ENCODE results near the gene DDX4.
"Not testable (repeated sequence)": the region's sequence is repeated elsewhere in the genome, so short reads cannot be mapped to it uniquely, and the experiment has no call there.

The DDX4 gene

GRCh38 chr5:55737793-55738192 is at the start of gene DDX4:
Gene DDX4 (plus strand): TSS chr5:55738061. CDS start chr5:55738964, 903 bp downstream.
- H3K4me1 ChIP-seq (ENCODE audit: control insufficient read depth, insufficient read depth, low read length, unreplicated experiment): no peaks in the 10 kb centered on the region
- H3K36me3 ChIP-seq (ENCODE audit: insufficient read depth, low read length): no peaks in the 10 kb centered on the region
- no peaks in the 10 kb centered on the region for H3K27me3 ChIP-seq (ENCODE audit: insufficient read depth, low read length)
- no peak within 1 kb of the TSS for H2AFZ ChIP-seq (ENCODE audit: low read length, unreplicated experiment)
- H3K4me3 ChIP-seq (ENCODE audit: low read depth, low read length): no peak within 1 kb of the TSS
- no peaks in the 10 kb centered on the region for H3K79me2 ChIP-seq (ENCODE audit: control insufficient read depth, insufficient read depth, low read length, unreplicated experiment)
- H3K27ac ChIP-seq (ENCODE audit: low read depth, low read length): no peak within 1 kb of the TSS

- H3K79me2 ChIP-seq (ENCODE audit: control insufficient read depth, insufficient read depth, low read length, unreplicated experiment): no peaks in the 10 kb centered on the region
- no peak overlapping the region for H3K4me3 ChIP-seq (ENCODE audit: low read depth, low read length)
- no peaks in the 10 kb centered on the region for H3K4me1 ChIP-seq (ENCODE audit: control insufficient read depth, insufficient read depth, low read length, unreplicated experiment)
- 0 out of 2 replicates have a peak, but pooled peaks cover 3% of the 10 kb centered on the region for H3K36me3 ChIP-seq (ENCODE audit: insufficient read depth, low read length)
- H3K27me3 ChIP-seq (ENCODE audit: insufficient read depth, low read length): no peaks in the 10 kb centered on the region
- H2AFZ ChIP-seq (ENCODE audit: low read length, unreplicated experiment): no peak overlapping the region
- no peak overlapping the region for H3K27ac ChIP-seq (ENCODE audit: low read depth, low read length)
These were observed 46.4 kb upstream of the DDX4 start for GRCh38 chr5:55691265-55692105.

GRCh38 chr5:55692106-55692417 is 45.8 kb upstream of the DDX4 start:
- Histone ChIP-seq H2AFZ (ENCODE audit: low read length, unreplicated experiment) (no peak overlapping the region), H3K4me1 (ENCODE audit: control insufficient read depth, insufficient read depth, low read length, unreplicated experiment) (no peaks in the 10 kb centered on the region), H3K27me3 (ENCODE audit: insufficient read depth, low read length) (no peaks in the 10 kb centered on the region)

GRCh38 chr5:55692509-55692908 is 45.4 kb upstream of the DDX4 start:
- H2AFZ ChIP-seq (ENCODE audit: low read length, unreplicated experiment): no peak overlapping the region
- H3K36me3 ChIP-seq (ENCODE audit: insufficient read depth, low read length): 0 out of 2 replicates have a peak, but pooled peaks cover 8% of the 10 kb centered on the region
- no peak overlapping the region for H3K4me3 ChIP-seq (ENCODE audit: low read depth, low read length)
- H3K27me3 ChIP-seq (ENCODE audit: insufficient read depth, low read length): no peaks in the 10 kb centered on the region
- H3K27ac ChIP-seq (ENCODE audit: low read depth, low read length): no peak overlapping the region
- no peaks in the 10 kb centered on the region for H3K79me2 ChIP-seq (ENCODE audit: control insufficient read depth, insufficient read depth, low read length, unreplicated experiment)
- no peaks in the 10 kb centered on the region for H3K4me1 ChIP-seq (ENCODE audit: control insufficient read depth, insufficient read depth, low read length, unreplicated experiment)

More at GRCh38 chr5:55692106-55692417, 45.8 kb upstream of the DDX4 start:
- Histone ChIP-seq H3K27ac (ENCODE audit: low read depth, low read length) (no peak overlapping the region), H3K4me3 (ENCODE audit: low read depth, low read length) (no peak overlapping the region), H3K36me3 (ENCODE audit: insufficient read depth, low read length) (0 out of 2 replicates have a peak, but pooled peaks cover 3% of the 10 kb centered on the region), H3K79me2 (ENCODE audit: control insufficient read depth, insufficient read depth, low read length, unreplicated experiment) (no peaks in the 10 kb centered on the region)

- no peak overlapping the region for H2AFZ ChIP-seq (ENCODE audit: low read length, unreplicated experiment)
- H3K4me1 ChIP-seq (ENCODE audit: control insufficient read depth, insufficient read depth, low read length, unreplicated experiment): no peaks in the 10 kb centered on the region
- H3K27ac ChIP-seq (ENCODE audit: low read depth, low read length): no peak overlapping the region
- H3K36me3 ChIP-seq (ENCODE audit: insufficient read depth, low read length): 0 out of 2 replicates have a peak, but pooled peaks cover 9% of the 10 kb centered on the region
- H3K4me3 ChIP-seq (ENCODE audit: low read depth, low read length): no peak overlapping the region
- no peaks in the 10 kb centered on the region for H3K79me2 ChIP-seq (ENCODE audit: control insufficient read depth, insufficient read depth, low read length, unreplicated experiment)
- no peaks in the 10 kb centered on the region for H3K27me3 ChIP-seq (ENCODE audit: insufficient read depth, low read length)
These were observed 43.6 kb upstream of the DDX4 start for GRCh38 chr5:55694152-55694830.

- H3K79me2 ChIP-seq (ENCODE audit: control insufficient read depth, insufficient read depth, low read length, unreplicated experiment); H3K27ac ChIP-seq (ENCODE audit: low read depth, low read length); H3K27me3 ChIP-seq (ENCODE audit: insufficient read depth, low read length); H3K4me1 ChIP-seq (ENCODE audit: control insufficient read depth, insufficient read depth, low read length, unreplicated experiment); H2AFZ ChIP-seq (ENCODE audit: low read length, unreplicated experiment); H3K36me3 ChIP-seq (ENCODE audit: insufficient read depth, low read length); H3K4me3 ChIP-seq (ENCODE audit: low read depth, low read length): not testable (repeated sequence)
These were observed 41.2 kb upstream of the DDX4 start for GRCh38 chr5:55696704-55697103.

GRCh38 chr5:55699041-55699688 is 38.7 kb upstream of the DDX4 start:
- H3K4me1 ChIP-seq (ENCODE audit: control insufficient read depth, insufficient read depth, low read length, unreplicated experiment): no peaks in the 10 kb centered on the region
- H2AFZ ChIP-seq (ENCODE audit: low read length, unreplicated experiment): no peak overlapping the region
- H3K27ac ChIP-seq (ENCODE audit: low read depth, low read length): no peak overlapping the region
- no peaks in the 10 kb centered on the region for H3K79me2 ChIP-seq (ENCODE audit: control insufficient read depth, insufficient read depth, low read length, unreplicated experiment)
- H3K27me3 ChIP-seq (ENCODE audit: insufficient read depth, low read length): no peaks in the 10 kb centered on the region
- 0 out of 2 replicates have a peak, but pooled peaks cover 7% of the 10 kb centered on the region for H3K36me3 ChIP-seq (ENCODE audit: insufficient read depth, low read length)
- no peak overlapping the region for H3K4me3 ChIP-seq (ENCODE audit: low read depth, low read length)

GRCh38 chr5:55700745-55701144 is 37.1 kb upstream of the DDX4 start:
- no peaks in the 10 kb centered on the region for H3K4me1 ChIP-seq (ENCODE audit: control insufficient read depth, insufficient read depth, low read length, unreplicated experiment)
- no peak overlapping the region for H2AFZ ChIP-seq (ENCODE audit: low read length, unreplicated experiment)
- no peaks in the 10 kb centered on the region for H3K79me2 ChIP-seq (ENCODE audit: control insufficient read depth, insufficient read depth, low read length, unreplicated experiment)
- no peak overlapping the region for H3K27ac ChIP-seq (ENCODE audit: low read depth, low read length)
- H3K4me3 ChIP-seq (ENCODE audit: low read depth, low read length): no peak overlapping the region
- 0 out of 2 replicates have a peak, but pooled peaks cover 7% of the 10 kb centered on the region for H3K36me3 ChIP-seq (ENCODE audit: insufficient read depth, low read length)
- no peaks in the 10 kb centered on the region for H3K27me3 ChIP-seq (ENCODE audit: insufficient read depth, low read length)

GRCh38 chr5:55701462-55702103 is 36.3 kb upstream of the DDX4 start:
- Histone ChIP-seq H2AFZ (ENCODE audit: low read length, unreplicated experiment) (no peak overlapping the region), H3K4me1 (ENCODE audit: control insufficient read depth, insufficient read depth, low read length, unreplicated experiment) (no peaks in the 10 kb centered on the region), H3K4me3 (ENCODE audit: low read depth, low read length) (no peak overlapping the region), H3K36me3 (ENCODE audit: insufficient read depth, low read length) (0 out of 2 replicates have a peak, but pooled peaks cover 7% of the 10 kb centered on the region), H3K79me2 (ENCODE audit: control insufficient read depth, insufficient read depth, low read length, unreplicated experiment) (no peaks in the 10 kb centered on the region), H3K27ac (ENCODE audit: low read depth, low read length) (no peak overlapping the region), H3K27me3 (ENCODE audit: insufficient read depth, low read length) (no peaks in the 10 kb centered on the region)

- no peaks in the 10 kb centered on the region for H3K79me2 ChIP-seq (ENCODE audit: control insufficient read depth, insufficient read depth, low read length, unreplicated experiment)
- 0 out of 2 replicates have a peak, but pooled peaks cover under 1% of the 10 kb centered on the region for H3K36me3 ChIP-seq (ENCODE audit: insufficient read depth, low read length)
- H3K27me3 ChIP-seq (ENCODE audit: insufficient read depth, low read length): no peaks in the 10 kb centered on the region
- H3K27ac ChIP-seq (ENCODE audit: low read depth, low read length): no peak overlapping the region
- H3K4me3 ChIP-seq (ENCODE audit: low read depth, low read length): no peak overlapping the region
- no peak overlapping the region for H2AFZ ChIP-seq (ENCODE audit: low read length, unreplicated experiment)
- H3K4me1 ChIP-seq (ENCODE audit: control insufficient read depth, insufficient read depth, low read length, unreplicated experiment): no peaks in the 10 kb centered on the region
These were observed 35.1 kb upstream of the DDX4 start for GRCh38 chr5:55702598-55703345.

Measured in ACC112 (cell line).